H1 (cell line): Measurements from ENCODE around the gene S100A13. TPM values are rescaled to one million over a fixed set of nuclear protein-coding genes. Genes with fewer than 3 reads are reported as not detected.
A peak's percentile ranks its signal among the peaks of the same experiment; 100 is the strongest.

ENCODE experiments used
- CTCF ChIA-PET: fragments of 300-600 bp; sonication (Branson Sonifier 250); formaldehyde crosslinking; loops from one replicate; lab custom pipeline; 2021; ENCODE audit not compliant: partially characterized antibody; lab: Charles Lee
- POLR2A ChIA-PET: fragments of 300-600 bp; sonication (Branson Sonifier 250); formaldehyde crosslinking; loops from one replicate; lab custom pipeline; 2021; ENCODE audit warnings: inconsistent platforms; ENCODE audit not compliant: partially characterized antibody; lab: Charles Lee
- DNase-seq, 2 experiments: peaks; one replicate each; pipeline versions ENCODE4 v3.0.0 to v3.0.0-alpha.2; 2010 to 2022; ENCODE audit warnings: low spot score in 2 of 2, low read depth in 1 of 2, mixed read lengths in 1 of 2
- FAIRE-seq: peaks from 2 replicates; lab custom pipeline; 2011; peaks lifted over from hg19 to GRCh38; lab: Jason Lieb, UNC
- H2AFZ ChIP-seq: 2 replicates; pipeline ENCODE4 v1.8.1; 2012; ENCODE audit warnings: low read length, inconsistent platforms
- H2AK5ac ChIP-seq: 2 replicates; pipeline ENCODE4 v1.6.1; 2013; ENCODE audit warnings: low read depth, low read length
- H2BK120ac ChIP-seq: replicated peaks from 2 replicates; pipeline ENCODE3; 2013; ENCODE audit warnings: low read depth, low read length, inconsistent platforms
- H2BK12ac ChIP-seq: 2 replicates; pipeline ENCODE4 v1.6.1; 2013; ENCODE audit warnings: low read depth, low read length
- H2BK15ac ChIP-seq: 2 replicates; pipeline ENCODE4 v1.6.1; 2013; ENCODE audit warnings: low read length
- H2BK20ac ChIP-seq: 2 replicates; pipeline ENCODE4 v1.6.1; 2013; ENCODE audit warnings: low read length
- H2BK5ac ChIP-seq: 2 replicates; pipeline ENCODE4 v1.6.1; 2013; ENCODE audit warnings: low read depth, low read length
- H3K14ac ChIP-seq: 2 replicates; pipeline ENCODE4 v1.6.1; 2013; ENCODE audit warnings: inconsistent platforms; ENCODE audit not compliant: insufficient read length
- H3K18ac ChIP-seq: 2 replicates; pipeline ENCODE4 v1.6.1; 2013; ENCODE audit warnings: low read length; ENCODE audit errors: extremely low read depth
- H3K23ac ChIP-seq: 2 replicates; pipeline ENCODE4 v1.6.1; 2013; ENCODE audit warnings: inconsistent platforms; ENCODE audit not compliant: insufficient read length
- H3K23me2 ChIP-seq: 2 replicates; pipeline ENCODE4 v1.6.1; 2013; ENCODE audit warnings: low read depth, low read length
- H3K27ac ChIP-seq: 2 replicates; pipeline ENCODE4 v1.6.1; 2011; ENCODE audit warnings: low read depth, low read length, inconsistent platforms
- H3K27me3 ChIP-seq, 4 experiments: replicated peaks in 1 of 4; 1 replicate in 1 of 4; 2 replicates in 3 of 4; pipeline versions ENCODE4 v1.6.1 to v1.8.1; 2011 to 2013; ENCODE audit warnings: low read length in 3 of 4, mild to moderate bottlenecking in 3 of 4, inconsistent platforms in 2 of 4, mixed read lengths in 2 of 4, moderate library complexity in 1 of 4; ENCODE audit not compliant: control insufficient read depth in 3 of 4, insufficient read depth in 3 of 4; ENCODE audit errors: extremely low read depth in 1 of 4
- H3K36me3 ChIP-seq, 4 experiments: 2 replicates each; pipeline versions ENCODE4 v1.6.1 to v1.8.1; 2011 to 2013; ENCODE audit warnings: mild to moderate bottlenecking in 4 of 4, low read length in 3 of 4, moderate library complexity in 2 of 4, control low read depth in 1 of 4, inconsistent platforms in 1 of 4; ENCODE audit not compliant: insufficient read depth in 4 of 4, control insufficient read depth in 2 of 4
- H3K4ac ChIP-seq: replicated peaks from 2 replicates; pipeline ENCODE3; 2013; ENCODE audit warnings: low read length, low read depth, mixed read lengths, inconsistent platforms; ENCODE audit not compliant: insufficient read length
- H3K4me1 ChIP-seq, 4 experiments: replicated peaks in 1 of 4; 1 replicate in 1 of 4; 2 replicates in 3 of 4; pipeline versions ENCODE4 v1.6.1 to v1.8.1; 2011 to 2013; ENCODE audit warnings: low read length in 3 of 4, inconsistent platforms in 2 of 4, mixed read lengths in 1 of 4; ENCODE audit not compliant: insufficient read depth in 4 of 4, control insufficient read depth in 3 of 4
- H3K4me2 ChIP-seq, 2 experiments: 2 replicates each; pipeline versions ENCODE4 v1.6.1 to v1.8.1; 2011 to 2013; ENCODE audit warnings: low read depth in 2 of 2, low read length in 2 of 2, control low read depth in 1 of 2, inconsistent platforms in 1 of 2, mild to moderate bottlenecking in 1 of 2; ENCODE audit not compliant: insufficient read depth in 1 of 2
- H3K4me3 ChIP-seq, 4 experiments: fragments of 200-600, 300-600 bp in 1 of 4; sonication (generic), shearing (Covaris generic), sonication (Bioruptor Twin) in 1 of 4; 2 replicates each; pipeline versions ENCODE4 v1.5.1 to v1.8.1; 2011 to 2016; ENCODE audit warnings: low read length in 4 of 4, low read depth in 3 of 4, control low read depth in 2 of 4, inconsistent platforms in 2 of 4, mild to moderate bottlenecking in 2 of 4, mixed read lengths in 1 of 4, moderate library complexity in 1 of 4; ENCODE audit not compliant: insufficient read depth in 2 of 4; ENCODE audit errors: extremely low read depth in 1 of 4
- H3K56ac ChIP-seq: replicated peaks from 2 replicates; pipeline ENCODE3; 2013; ENCODE audit warnings: low read depth, mild to moderate bottlenecking, mixed read lengths, low read length, inconsistent platforms; ENCODE audit not compliant: insufficient read length
- H3K79me1 ChIP-seq: 2 replicates; pipeline ENCODE4 v1.6.1; 2013; ENCODE audit warnings: low read depth, low read length, control low read depth
- H3K79me2 ChIP-seq, 2 experiments: 2 replicates each; pipeline versions ENCODE4 v1.6.1 to v1.8.1; 2012 to 2013; ENCODE audit warnings: low read length in 2 of 2, mild to moderate bottlenecking in 2 of 2, inconsistent platforms in 1 of 2; ENCODE audit not compliant: insufficient read depth in 2 of 2, control insufficient read depth in 1 of 2
- H3K9ac ChIP-seq, 4 experiments: replicated peaks in 1 of 4; 1 replicate in 1 of 4; 2 replicates in 3 of 4; pipeline versions ENCODE4 v1.6.1 to v1.8.1; 2011 to 2013; ENCODE audit warnings: low read depth in 3 of 4, low read length in 3 of 4, control low read depth in 2 of 4, mild to moderate bottlenecking in 2 of 4, moderate library complexity in 2 of 4, inconsistent platforms in 1 of 4; ENCODE audit errors: extremely low read depth in 1 of 4
- H3K9me3 ChIP-seq, 2 experiments: 2 replicates each; pipeline versions ENCODE4 v1.6.1 to v1.8.1; 2012 to 2013; ENCODE audit warnings: mild to moderate bottlenecking in 2 of 2, moderate library complexity in 2 of 2, control low read depth in 1 of 2, inconsistent platforms in 1 of 2, low read depth in 1 of 2, low read length in 1 of 2, mixed read lengths in 1 of 2; ENCODE audit not compliant: insufficient read depth in 2 of 2
- H4K20me1 ChIP-seq, 2 experiments: replicated peaks in 1 of 2; 2 replicates each; pipeline versions ENCODE3 to v1.8.1; 2011 to 2013; ENCODE audit warnings: inconsistent platforms in 2 of 2, low read length in 2 of 2, mild to moderate bottlenecking in 1 of 2; ENCODE audit not compliant: insufficient read depth in 2 of 2, control insufficient read depth in 1 of 2
- H4K5ac ChIP-seq: 2 replicates; pipeline ENCODE4 v1.6.1; 2013; ENCODE audit warnings: low read length, low read depth, mixed read lengths, inconsistent platforms; ENCODE audit not compliant: insufficient read length
- H4K8ac ChIP-seq: 2 replicates; pipeline ENCODE4 v1.8.0; 2013; ENCODE audit warnings: mild to moderate bottlenecking, moderate library complexity, low read length, inconsistent platforms; ENCODE audit not compliant: insufficient read depth; ENCODE audit errors: extremely low read depth
- H4K91ac ChIP-seq: replicated peaks from 2 replicates; pipeline ENCODE3; 2013; ENCODE audit warnings: low read length, mixed read lengths, inconsistent platforms; ENCODE audit not compliant: insufficient read length
- ASH2L ChIP-seq: fragments of 200-600, 300-600 bp; sonication (generic); IDR thresholded peaks from one replicate; pipeline ENCODE4 v1.7.1; 2017; ENCODE audit warnings: low read length
- CHD1 ChIP-seq: IDR thresholded peaks from 2 replicates; pipeline ENCODE4 v1.6.1; 2012; ENCODE audit warnings: low read depth, low read length, improper control_type of control experiment
- KDM1A ChIP-seq: fragments of 200-600, 300-600 bp; sonication (generic); IDR thresholded peaks from 2 replicates; pipeline ENCODE4 v1.7.1; 2016; ENCODE audit warnings: mild to moderate bottlenecking, low read length, borderline replicate concordance
- MAFK ChIP-seq: IDR thresholded peaks from 2 replicates; pipeline ENCODE4 v1.6.1; 2012; ENCODE audit warnings: low read depth, mild to moderate bottlenecking, improper control_type of control experiment, low read length
- POLR2AphosphoS5 ChIP-seq: IDR thresholded peaks from 2 replicates; pipeline ENCODE4 v1.6.1; 2011; ENCODE audit warnings: low read depth, low read length
- RFX5 ChIP-seq: IDR thresholded peaks from 2 replicates; pipeline ENCODE4 v1.6.1; 2011; ENCODE audit warnings: low read depth, low read length, improper control_type of control experiment, borderline replicate concordance
- SP2 ChIP-seq: IDR thresholded peaks from 2 replicates; pipeline ENCODE4 v1.6.1; 2012; ENCODE audit warnings: mild to moderate bottlenecking, low read length, inconsistent platforms
- SP4 ChIP-seq: IDR thresholded peaks from 2 replicates; pipeline ENCODE4 v1.6.1; 2012; ENCODE audit warnings: low read length, inconsistent platforms
- WGBS, 2 experiments: shearing (Covaris generic) in 1 of 2; methylation state at CpG; one replicate each; pipeline versions ENCODE4 v1.1.6 to v1.1.7; 2013 to 2015; ENCODE audit warnings: low lambda C conversion rate in 2 of 2, mixed read lengths in 2 of 2, inconsistent platforms in 1 of 2, low coverage in 1 of 2, missing lambda C conversion rate in 1 of 2; ENCODE audit not compliant: insufficient replicate concordance in 2 of 2, insufficient coverage in 1 of 2, insufficient read length in 1 of 2; ENCODE audit errors: extremely low coverage in 1 of 2, missing lambda C conversion rate in 1 of 2; 5-methylcytosine and 5-hydroxymethylcytosine counted together
- polyA plus RNA-seq, 7 experiments: library from polyadenylated mRNA; depleted of rRNA in 3 of 7; stranded (reverse) in 5 of 7; unstranded in 2 of 7; fragments of >200 nt in 5 of 7; fragments of 200-250 nt in 2 of 7; gene quantifications; 1 replicate in 5 of 7; 2 replicates in 1 of 7; 4 replicates in 1 of 7; pipeline versions ENCODE4 v1.2.1 to v1.2.3, GENCODE V29; 2011 to 2013; ENCODE audit warnings: missing spikeins in 2 of 7, mixed read lengths in 2 of 7
- total RNA-seq: library from RNA; stranded (reverse); fragmentation: NEBNext Ultra II Directional; extraction: Animal tissue kit (Norgen Biotek cat#: 25700); gene quantifications from 2 replicates; pipeline ENCODE4 v1.2.1, GENCODE V29; 2021

Gene S100A13
- total and polyA plus RNA-seq, 2 of the 8 experiments (the other 6 are each of a cell fraction or from before 2014, with no cell fraction given): 63.6 to 127 TPM

- H2AFZ ChIP-seq: no peak overlapping the region
- H3K23ac ChIP-seq: no peak overlapping the region
- no peak overlapping the region for H3K14ac ChIP-seq
- H3K9ac ChIP-seq: no peak overlapping the region
- peaks cover 0 to 20% (median 9%) of the 10 kb centered on the region in 4 experiments; a peak in 6 of 7 replicates for H3K4me1 ChIP-seq
- ChIA-PET POLR2A (interaction anchor here (15.3 kb wide), 1 partner anchor 11 kb away, joined by 261 read pairs; the partner anchor contains the start of genes CHTOP, S100A1 and S100A13), CTCF (interaction anchor here (1.1 to 15.9 kb wide), 23 partner anchors 10 to 268 kb away, joined by 3 to 224 read pairs (median 5); partner anchors contain the start of genes PGLYRP4, S100A1, S100A13 and S100A2)
- H2BK5ac ChIP-seq: 0 out of 2 replicates have a peak overlapping the region, but pooled peaks have one; percentile 44
- no peak for FAIRE-seq
- H3K79me2 ChIP-seq: no peaks in the 10 kb centered on the region
- H4K91ac ChIP-seq: no peak overlapping the region
- 0 out of 2 replicates have a peak overlapping the region, but pooled peaks have one; percentile 28 for H2AK5ac ChIP-seq
- H3K18ac ChIP-seq: peak overlapping the region; percentile 15
- H3K36me3 ChIP-seq: peaks cover 0 to 6% (median 0%) of the 10 kb centered on the region in 4 experiments; a peak in 4 of 8 replicates
- no peaks in the 10 kb centered on the region for H3K9me3 ChIP-seq
- no peak overlapping the region for H2BK20ac ChIP-seq
- WGBS, 2 experiments: 87% methylated on average over 5 of the region's 5 CpGs; no CpG with 5 or more reads in 1 of the 2 experiments
- H3K23me2 ChIP-seq: peaks cover 3% of the 10 kb centered on the region
- H2BK120ac ChIP-seq: no peak overlapping the region
- H3K4me3 ChIP-seq: no peak overlapping the region
- no peaks in the 10 kb centered on the region for H4K20me1 ChIP-seq
- H3K56ac ChIP-seq: no peak overlapping the region
- no peak overlapping the region for H3K27ac ChIP-seq
- no peaks in the 10 kb centered on the region; a peak in 1 of 7 replicates for H3K27me3 ChIP-seq
- H3K79me1 ChIP-seq: no peaks in the 10 kb centered on the region
- H2BK15ac ChIP-seq: 0 out of 2 replicates have a peak overlapping the region, but pooled peaks have one; percentile 67
- H2BK12ac ChIP-seq: peak overlapping the region; percentile 80; the same call in 1 of the 2 replicates
- TF ChIP-seq CHD1 (no peak), POLR2AphosphoS5 (no peak), ASH2L (no peak), RFX5 (no peak), MAFK (no peak), KDM1A (no peak), SP2 (no peak), SP4 (no peak)
- TF ChIP-seq, all 59 proteins: peak for 0
- Histone ChIP-seq H3K4me2 (no peak overlapping the region), H4K5ac (no peak overlapping the region), H3K4ac (no peak overlapping the region), H4K8ac (no peak overlapping the region; the same call in none of the 2 replicates)
- DNase-seq: no peak
Observed at GRCh38 chr1:153616917-153617311, 10.4 kb downstream of the S100A13 start.
